ENCODE measurements around the gene VSIG4.

DNA sequence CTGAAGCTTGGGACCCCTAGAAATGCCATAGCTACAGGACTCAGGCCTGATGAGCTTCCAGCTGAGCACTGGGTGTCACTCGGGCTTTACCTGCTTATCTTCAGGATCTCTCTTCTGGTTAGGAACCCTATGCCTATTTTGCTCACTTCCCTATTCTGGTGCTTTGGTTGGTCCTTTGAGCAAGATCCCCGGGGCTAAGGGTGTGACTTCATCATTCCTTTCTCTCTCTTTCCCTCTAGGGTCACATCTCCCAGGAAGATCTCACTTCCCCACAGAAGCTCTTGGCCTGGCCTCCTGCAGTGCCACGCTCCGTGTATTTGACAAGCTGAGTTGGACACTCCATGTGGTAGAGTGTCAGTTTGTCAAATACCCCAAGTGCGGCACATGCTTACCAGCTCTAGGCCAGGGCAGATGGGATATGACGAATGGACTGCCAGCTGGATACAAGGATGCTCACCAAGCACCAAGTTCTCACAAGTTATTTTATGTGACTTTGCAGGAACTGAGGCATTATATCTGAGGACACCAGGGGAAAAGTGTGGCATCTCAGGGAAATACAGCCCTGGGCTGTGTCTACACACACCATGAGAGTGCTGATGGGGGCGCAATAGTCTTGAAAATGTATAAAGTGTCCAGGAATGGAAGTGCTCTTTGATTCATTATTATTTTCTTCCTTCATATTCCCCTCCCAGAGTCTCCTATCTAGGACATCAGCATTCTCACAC, 21.1 kb downstream of the VSIG4 start:
- TF ChIP-seq EED (IDR thresholded peaks at IDR 0.05; ENCODE audit: low read depth) (peak; percentile 57; the same call in 1 of the 2 replicates), EZH2 (IDR thresholded peaks at IDR 0.05; ENCODE audit: borderline replicate concordance, control insufficient read depth, low read depth, low read length) (no peak), HDAC6 (IDR thresholded peaks at IDR 0.05; ENCODE audit: unreplicated experiment) (no peak), RAD21 (IDR thresholded peaks at IDR 0.05; ENCODE audit: insufficient read depth, low read depth, low read length) (no peak), JUND (IDR thresholded peaks at IDR 0.05; ENCODE audit: low read depth, low read length) (no peak)
- TF ChIP-seq, protein P1, sequence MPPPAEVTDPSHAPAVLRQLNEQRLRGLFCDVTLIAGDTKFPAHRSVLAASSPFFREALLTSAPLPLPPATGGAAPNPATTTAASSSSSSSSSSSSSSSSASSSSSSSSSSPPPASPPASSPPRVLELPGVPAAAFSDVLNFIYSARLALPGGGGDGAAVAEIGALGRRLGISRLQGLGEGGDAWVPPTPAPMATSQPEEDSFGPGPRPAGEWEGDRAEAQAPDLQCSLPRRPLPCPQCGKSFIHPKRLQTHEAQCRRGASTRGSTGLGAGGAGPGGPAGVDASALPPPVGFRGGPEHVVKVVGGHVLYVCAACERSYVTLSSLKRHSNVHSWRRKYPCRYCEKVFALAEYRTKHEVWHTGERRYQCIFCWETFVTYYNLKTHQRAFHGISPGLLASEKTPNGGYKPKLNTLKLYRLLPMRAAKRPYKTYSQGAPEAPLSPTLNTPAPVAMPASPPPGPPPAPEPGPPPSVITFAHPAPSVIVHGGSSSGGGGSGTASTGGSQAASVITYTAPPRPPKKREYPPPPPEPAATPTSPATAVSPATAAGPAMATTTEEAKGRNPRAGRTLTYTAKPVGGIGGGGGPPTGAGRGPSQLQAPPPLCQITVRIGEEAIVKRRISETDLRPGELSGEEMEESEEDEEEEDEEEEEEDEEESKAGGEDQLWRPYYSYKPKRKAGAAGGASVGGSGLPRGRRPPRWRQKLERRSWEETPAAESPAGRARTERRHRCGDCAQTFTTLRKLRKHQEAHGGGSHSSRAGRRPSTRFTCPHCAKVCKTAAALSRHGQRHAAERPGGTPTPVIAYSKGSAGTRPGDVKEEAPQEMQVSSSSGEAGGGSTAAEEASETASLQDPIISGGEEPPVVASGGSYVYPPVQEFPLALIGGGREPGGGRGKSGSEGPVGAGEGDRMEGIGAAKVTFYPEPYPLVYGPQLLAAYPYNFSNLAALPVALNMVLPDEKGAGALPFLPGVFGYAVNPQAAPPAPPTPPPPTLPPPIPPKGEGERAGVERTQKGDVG (CRISPR knock-in tag; IDR thresholded peaks at IDR 0.05): no peak
- TF ChIP-seq, protein P2, sequence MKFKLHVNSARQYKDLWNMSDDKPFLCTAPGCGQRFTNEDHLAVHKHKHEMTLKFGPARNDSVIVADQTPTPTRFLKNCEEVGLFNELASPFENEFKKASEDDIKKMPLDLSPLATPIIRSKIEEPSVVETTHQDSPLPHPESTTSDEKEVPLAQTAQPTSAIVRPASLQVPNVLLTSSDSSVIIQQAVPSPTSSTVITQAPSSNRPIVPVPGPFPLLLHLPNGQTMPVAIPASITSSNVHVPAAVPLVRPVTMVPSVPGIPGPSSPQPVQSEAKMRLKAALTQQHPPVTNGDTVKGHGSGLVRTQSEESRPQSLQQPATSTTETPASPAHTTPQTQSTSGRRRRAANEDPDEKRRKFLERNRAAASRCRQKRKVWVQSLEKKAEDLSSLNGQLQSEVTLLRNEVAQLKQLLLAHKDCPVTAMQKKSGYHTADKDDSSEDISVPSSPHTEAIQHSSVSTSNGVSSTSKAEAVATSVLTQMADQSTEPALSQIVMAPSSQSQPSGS (IDR thresholded peaks at IDR 0.05; ENCODE audit: low read length): no peak
- TF ChIP-seq, protein P3, sequence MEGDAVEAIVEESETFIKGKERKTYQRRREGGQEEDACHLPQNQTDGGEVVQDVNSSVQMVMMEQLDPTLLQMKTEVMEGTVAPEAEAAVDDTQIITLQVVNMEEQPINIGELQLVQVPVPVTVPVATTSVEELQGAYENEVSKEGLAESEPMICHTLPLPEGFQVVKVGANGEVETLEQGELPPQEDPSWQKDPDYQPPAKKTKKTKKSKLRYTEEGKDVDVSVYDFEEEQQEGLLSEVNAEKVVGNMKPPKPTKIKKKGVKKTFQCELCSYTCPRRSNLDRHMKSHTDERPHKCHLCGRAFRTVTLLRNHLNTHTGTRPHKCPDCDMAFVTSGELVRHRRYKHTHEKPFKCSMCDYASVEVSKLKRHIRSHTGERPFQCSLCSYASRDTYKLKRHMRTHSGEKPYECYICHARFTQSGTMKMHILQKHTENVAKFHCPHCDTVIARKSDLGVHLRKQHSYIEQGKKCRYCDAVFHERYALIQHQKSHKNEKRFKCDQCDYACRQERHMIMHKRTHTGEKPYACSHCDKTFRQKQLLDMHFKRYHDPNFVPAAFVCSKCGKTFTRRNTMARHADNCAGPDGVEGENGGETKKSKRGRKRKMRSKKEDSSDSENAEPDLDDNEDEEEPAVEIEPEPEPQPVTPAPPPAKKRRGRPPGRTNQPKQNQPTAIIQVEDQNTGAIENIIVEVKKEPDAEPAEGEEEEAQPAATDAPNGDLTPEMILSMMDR (IDR thresholded peaks at IDR 0.05 in 2 of 3, conservative IDR thresholded peaks at IDR 0.05 in 1 of 3; ENCODE audit: control insufficient read depth in 2 of 3, extremely low read depth in 1 of 3, insufficient read depth in 1 of 3, low read depth in 3 of 3, low read length in 3 of 3): no peak

Data from GM12878 (cell line).